Upper lobe of left lung (tissue), 6 donors: Measurements from ENCODE around the gene EPPIN. TPM values are rescaled to one million over a fixed set of nuclear protein-coding genes. Genes with fewer than 3 reads are reported as not detected.
A peak's percentile ranks its signal among the peaks of the same experiment; 100 is the strongest.

Experiments
- ATAC-seq, 2 donors: fragments of 200-7000 bp; cut with Tn5 transposase; one replicate each; pipeline ENCODE4 v1.9.1; 2022; ENCODE audit warnings: mild to moderate bottlenecking in 2 of 2, moderate library complexity in 2 of 2; ENCODE audit not compliant: low FRiP score in 2 of 2
- DNase-seq, 2 donors: peaks; one replicate each; pipeline ENCODE4 v3.0.0-alpha.2; 2019 to 2020
- H3K27ac ChIP-seq, 4 donors: fragments of 200-600 bp; sonication (generic); one replicate each; pipeline ENCODE4 v1.5.1; 2016 to 2019
- H3K27me3 ChIP-seq, 4 donors: fragments of 200-600 bp; sonication (generic); one replicate each; pipeline ENCODE4 v1.5.1; 2017 to 2019
- H3K36me3 ChIP-seq, 4 donors: fragments of 200-600 bp; sonication (generic); one replicate each; pipeline ENCODE4 v1.5.1; 2016 to 2019
- H3K4me1 ChIP-seq, 4 donors: fragments of 200-600 bp; sonication (generic); one replicate each; pipeline ENCODE4 v1.5.1; 2018 to 2019
- H3K4me3 ChIP-seq, 4 donors: fragments of 200-600 bp; sonication (generic); one replicate each; pipeline ENCODE4 v1.5.1; 2017 to 2019; ENCODE audit warnings: mild to moderate bottlenecking in 2 of 4, moderate library complexity in 1 of 4
- H3K9me3 ChIP-seq, 4 donors: fragments of 200-600 bp; sonication (generic); one replicate each; pipeline ENCODE4 v1.5.1; 2018 to 2019
- EP300 ChIP-seq, 4 donors: sonication (generic); formaldehyde crosslinking; IDR thresholded peaks; one replicate each; pipeline ENCODE4 v1.5.1; 2017; ENCODE audit warnings: antibody characterized with exemption in 4 of 4, control low read depth in 2 of 4
- POLR2A ChIP-seq, 4 donors: fragments of 450-650 bp; IDR thresholded peaks; one replicate each; pipeline ENCODE4 v1.5.1; 2016 to 2017; ENCODE audit warnings: antibody characterized with exemption in 4 of 4, mild to moderate bottlenecking in 2 of 4
- POLR2AphosphoS5 ChIP-seq, 2 donors: sonication (generic); formaldehyde crosslinking; IDR thresholded peaks; one replicate each; pipeline ENCODE4 v1.5.1; 2017; ENCODE audit warnings: antibody characterized with exemption in 2 of 2
- WGBS, 2 donors: methylation state at CpG; one replicate each; pipeline ENCODE4 v1.1.5; 2017 to 2018; 5-methylcytosine and 5-hydroxymethylcytosine counted together
- total RNA-seq, 6 donors: library from RNA; depleted of rRNA in 4 of 6; stranded (reverse); fragments of >200 nt in 4 of 6; gene quantifications; one replicate each; pipeline versions ENCODE4 v1.1.0 to v1.2.1, GENCODE V29; 2016 to 2021
- TF ChIP-seq, protein P1 (sequence below), 6 experiments: fragments of 450-650 bp in 4 of 6; fragments of 200-600 bp in 2 of 6; sonication (generic) in 2 of 6; IDR thresholded peaks; one replicate each; pipeline ENCODE4 v1.5.1; 2016 to 2019; ENCODE audit warnings: antibody characterized with exemption in 6 of 6
- donor health status: DM: no; HTN: no; CAD: no; lungs with moderate emphysema.
- donor health status: DM: no; HTN: yes; CAD: no; lungs with severe emphysema.

The EPPIN gene
- total RNA-seq, 6 donors from 2014 or later = 0.15 to 3.7 (median 0.47) TPM; not detected in 3

DNA sequence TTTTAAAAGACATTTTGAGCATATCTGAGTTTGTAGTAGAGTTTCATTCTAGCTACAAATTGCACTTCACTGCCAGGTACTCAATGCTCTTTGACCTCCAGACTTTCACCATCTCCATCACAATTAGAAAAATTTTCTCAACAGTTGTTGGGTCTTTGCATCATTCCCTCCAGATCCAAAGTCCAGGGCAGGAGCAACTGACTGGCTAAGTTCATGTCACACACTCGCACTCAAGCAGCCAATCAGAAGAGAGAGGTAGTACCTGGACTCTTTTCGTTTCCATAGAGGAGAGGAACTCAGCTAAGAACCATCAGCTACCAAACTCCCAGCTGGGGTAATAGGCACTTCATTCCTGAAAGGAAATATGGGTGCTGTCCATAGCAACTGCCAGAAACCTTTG, 40.8 kb downstream of the EPPIN start:
- Histone ChIP-seq H3K9me3 (no peaks in the 10 kb centered on the region), H3K4me1 (no peaks in the 10 kb centered on the region), H3K36me3 (no peaks in the 10 kb centered on the region), H3K4me3 (no peak overlapping the region), H3K27ac (no peak overlapping the region), H3K27me3 (no peaks in the 10 kb centered on the region)
- no peak for ATAC-seq
- no peak for DNase-seq
- TF ChIP-seq POLR2AphosphoS5 (IDR thresholded peaks at IDR 0.05) = no peak
- TF ChIP-seq EP300 (IDR thresholded peaks at IDR 0.05) = no peak
- TF ChIP-seq POLR2A (IDR thresholded peaks at IDR 0.05) = no peak
- TF ChIP-seq, protein P1, sequence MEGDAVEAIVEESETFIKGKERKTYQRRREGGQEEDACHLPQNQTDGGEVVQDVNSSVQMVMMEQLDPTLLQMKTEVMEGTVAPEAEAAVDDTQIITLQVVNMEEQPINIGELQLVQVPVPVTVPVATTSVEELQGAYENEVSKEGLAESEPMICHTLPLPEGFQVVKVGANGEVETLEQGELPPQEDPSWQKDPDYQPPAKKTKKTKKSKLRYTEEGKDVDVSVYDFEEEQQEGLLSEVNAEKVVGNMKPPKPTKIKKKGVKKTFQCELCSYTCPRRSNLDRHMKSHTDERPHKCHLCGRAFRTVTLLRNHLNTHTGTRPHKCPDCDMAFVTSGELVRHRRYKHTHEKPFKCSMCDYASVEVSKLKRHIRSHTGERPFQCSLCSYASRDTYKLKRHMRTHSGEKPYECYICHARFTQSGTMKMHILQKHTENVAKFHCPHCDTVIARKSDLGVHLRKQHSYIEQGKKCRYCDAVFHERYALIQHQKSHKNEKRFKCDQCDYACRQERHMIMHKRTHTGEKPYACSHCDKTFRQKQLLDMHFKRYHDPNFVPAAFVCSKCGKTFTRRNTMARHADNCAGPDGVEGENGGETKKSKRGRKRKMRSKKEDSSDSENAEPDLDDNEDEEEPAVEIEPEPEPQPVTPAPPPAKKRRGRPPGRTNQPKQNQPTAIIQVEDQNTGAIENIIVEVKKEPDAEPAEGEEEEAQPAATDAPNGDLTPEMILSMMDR (IDR thresholded peaks at IDR 0.05) = no peak
- WGBS, 2 donors = 83 to 86% methylated on average over 2 of the region's 2 CpGs

DNA sequence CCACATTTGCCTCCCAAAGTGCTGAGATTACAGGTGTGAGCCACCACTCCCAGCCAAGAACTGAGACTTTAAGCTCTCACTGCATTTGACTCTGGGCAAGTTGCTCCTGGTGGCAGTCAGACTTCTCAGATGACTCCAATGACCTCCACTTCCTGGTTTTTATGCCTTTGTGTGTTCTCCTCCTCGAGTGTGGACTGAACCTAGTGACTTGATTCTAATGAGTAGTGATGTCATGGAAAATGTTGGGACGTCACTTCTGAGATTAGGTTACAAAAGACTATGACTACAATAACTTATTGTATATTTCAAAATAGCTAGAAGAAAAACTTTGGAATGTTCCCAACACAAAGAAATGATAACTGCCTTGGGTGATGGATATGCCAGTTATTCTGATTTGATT, 43.8 kb downstream of the EPPIN start:
- H3K36me3 ChIP-seq = no peaks in the 10 kb centered on the region
- H3K27me3 ChIP-seq = no peaks in the 10 kb centered on the region
- ATAC-seq = no peak
- no peak for DNase-seq
- no peaks in the 10 kb centered on the region for H3K4me1 ChIP-seq
- 30 to 41% methylated on average over 2 of the region's 2 CpGs for WGBS, 2 donors
- TF ChIP-seq POLR2A (IDR thresholded peaks at IDR 0.05) (no peak), EP300 (IDR thresholded peaks at IDR 0.05) (no peak), POLR2AphosphoS5 (IDR thresholded peaks at IDR 0.05) (no peak)
- TF ChIP-seq, protein P1 (IDR thresholded peaks at IDR 0.05) = no peak
- no peaks in the 10 kb centered on the region for H3K9me3 ChIP-seq
- H3K27ac ChIP-seq = no peak overlapping the region
- H3K4me3 ChIP-seq = no peak overlapping the region

DNA sequence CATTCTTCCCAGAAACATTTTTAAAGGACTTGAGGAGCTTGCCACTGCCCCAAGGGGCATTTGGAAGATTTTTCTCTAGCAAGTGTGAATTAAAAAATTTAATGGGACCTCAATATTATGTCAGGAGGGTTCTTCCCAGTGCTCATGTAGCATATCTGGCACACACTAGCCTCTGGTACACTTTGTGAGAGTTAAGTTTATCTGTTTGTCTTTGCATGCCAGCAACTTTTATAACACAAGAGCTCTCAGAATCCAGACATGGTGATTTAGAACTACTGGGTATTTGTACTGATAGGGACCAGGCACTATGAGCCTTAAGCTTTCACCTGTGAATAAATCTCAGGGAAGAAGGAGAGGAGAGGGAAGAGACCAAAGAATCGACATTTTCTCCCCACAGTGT, 44.6 kb downstream of the EPPIN start:
- ATAC-seq (no peak), DNase-seq (no peak)
- Histone ChIP-seq H3K4me3 (no peak overlapping the region), H3K4me1 (no peaks in the 10 kb centered on the region), H3K27ac (no peak overlapping the region), H3K36me3 (no peaks in the 10 kb centered on the region), H3K9me3 (no peaks in the 10 kb centered on the region), H3K27me3 (no peaks in the 10 kb centered on the region)
- no peak for TF ChIP-seq EP300 (IDR thresholded peaks at IDR 0.05)
- no peak for TF ChIP-seq POLR2A (IDR thresholded peaks at IDR 0.05)
- no peak for TF ChIP-seq POLR2AphosphoS5 (IDR thresholded peaks at IDR 0.05)
- TF ChIP-seq, protein P1 (IDR thresholded peaks at IDR 0.05) = no peak
- whole genome bisulfite sequencing, 2 donors = 60 to 61% methylated on average over 1 of the region's 1 CpG

DNA sequence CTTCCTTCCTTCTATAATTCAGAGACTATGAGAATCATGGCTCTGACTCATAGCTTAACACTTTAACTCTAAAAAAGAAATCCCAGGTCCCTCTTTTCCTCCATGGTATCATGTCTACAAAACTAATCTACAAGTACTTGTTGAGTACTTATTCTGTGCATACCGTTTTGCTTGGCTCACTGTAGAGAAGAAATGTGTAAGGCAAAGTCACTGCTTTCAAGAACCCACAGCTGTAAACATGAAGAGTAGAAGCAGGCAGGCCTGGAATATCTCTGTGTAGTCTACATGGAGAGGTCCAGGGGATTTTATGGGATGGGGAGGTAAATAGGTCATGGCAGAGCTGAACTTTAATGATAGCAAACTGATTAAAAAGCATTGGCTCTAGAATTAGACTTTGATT, 45.6 kb downstream of the EPPIN start:
- no peaks in the 10 kb centered on the region for H3K4me1 ChIP-seq
- ATAC-seq (no peak), DNase-seq (no peak)
- no peaks in the 10 kb centered on the region for H3K27me3 ChIP-seq
- TF ChIP-seq POLR2AphosphoS5 (IDR thresholded peaks at IDR 0.05) (no peak), POLR2A (IDR thresholded peaks at IDR 0.05) (no peak), EP300 (IDR thresholded peaks at IDR 0.05) (peak in 1 of 4 donors; percentile 27)
- TF ChIP-seq, protein P1 (IDR thresholded peaks at IDR 0.05) = no peak
- H3K36me3 ChIP-seq = no peaks in the 10 kb centered on the region
- no peak overlapping the region for H3K27ac ChIP-seq
- no peaks in the 10 kb centered on the region for H3K9me3 ChIP-seq
- H3K4me3 ChIP-seq = no peak overlapping the region
- WGBS, 2 donors = 54 to 62% methylated on average over 1 of the region's 1 CpG

DNA sequence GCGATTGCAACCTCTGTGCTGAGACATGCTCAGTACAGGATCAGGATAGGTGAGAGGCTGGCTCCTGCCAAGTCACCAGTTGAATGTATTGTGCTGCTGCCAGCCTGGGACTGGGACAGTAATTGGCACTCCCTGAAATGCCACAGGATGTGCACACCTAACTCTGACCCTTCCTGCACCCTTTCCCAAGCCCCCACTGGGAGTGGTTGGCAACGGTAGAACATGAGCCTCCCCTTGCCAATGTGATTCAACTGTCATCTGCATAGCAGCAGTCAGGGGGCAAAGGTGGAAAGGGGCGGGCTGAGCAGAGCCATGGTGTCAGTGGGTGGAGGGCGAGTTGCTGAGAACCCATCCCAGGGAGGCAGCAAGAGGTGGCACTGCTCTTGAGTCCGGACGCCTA, 47.2 kb downstream of the EPPIN start:
- TF ChIP-seq, protein P1 (IDR thresholded peaks at IDR 0.05) = no peak
- TF ChIP-seq EP300 (IDR thresholded peaks at IDR 0.05) (no peak), POLR2AphosphoS5 (IDR thresholded peaks at IDR 0.05) (no peak)
- ATAC-seq (peak in 1 of 2 donors; percentile 28), DNase-seq (no peak)
- Histone ChIP-seq H3K27me3 (no peaks in the 10 kb centered on the region), H3K9me3 (no peaks in the 10 kb centered on the region), H3K4me3 (no peak overlapping the region), H3K4me1 (no peaks in the 10 kb centered on the region), H3K36me3 (no peaks in the 10 kb centered on the region), H3K27ac (no peak overlapping the region)
- 72 to 80% methylated on average over 4 to 6 of the region's 6 CpGs for WGBS, 2 donors
